Sciatic nerve (tissue), 2 donors: ENCODE results near the gene MON2. TPM values are rescaled to one million over a fixed set of nuclear protein-coding genes. Genes with fewer than 3 reads are reported as not detected.

Experiments
- ATAC-seq: fragments of 200-7000 bp; cut with Tn5 transposase; one replicate; pipeline ENCODE4 v1.9.1; 2020; ENCODE audit warnings: mild to moderate bottlenecking, moderate library complexity
- DNase-seq: peaks from one replicate; pipeline ENCODE4 v3.0.0-alpha.2; 2020; ENCODE audit warnings: low spot score
- intact Hi-C: fragments of 100-400 bp; cut with DNase I; formaldehyde crosslinking; loops from one replicate; pipeline ENCODE4 v1.14.2; 2022
- microRNA-seq: library from miRNA; unstranded; fragments of <30 nt; microRNA quantifications from one replicate; pipeline ENCODE4 v1.2.0, GENCODE V29; 2020
- total RNA-seq: library from RNA; stranded (reverse); fragmentation: NEBNext Ultra II Directional; extraction: Animal tissue kit (Norgen Biotek cat#: 25700); gene quantifications from one replicate; pipeline ENCODE4 v1.2.1, GENCODE V29; 2021
- donor health status: DM: no; HTN: no; CAD: no.
- donor health status: DM: no; HTN: no; CAD: no.

The MON2 gene
- total RNA-seq, 1 donor from 2014 or later = 101 TPM

GRCh38 chr12:62635649-62636048 lies 169.0 kb downstream of the MON2 start:
- DNase-seq (no peak), ATAC-seq (no peak)
- intact Hi-C loops = no loop called here

DNA sequence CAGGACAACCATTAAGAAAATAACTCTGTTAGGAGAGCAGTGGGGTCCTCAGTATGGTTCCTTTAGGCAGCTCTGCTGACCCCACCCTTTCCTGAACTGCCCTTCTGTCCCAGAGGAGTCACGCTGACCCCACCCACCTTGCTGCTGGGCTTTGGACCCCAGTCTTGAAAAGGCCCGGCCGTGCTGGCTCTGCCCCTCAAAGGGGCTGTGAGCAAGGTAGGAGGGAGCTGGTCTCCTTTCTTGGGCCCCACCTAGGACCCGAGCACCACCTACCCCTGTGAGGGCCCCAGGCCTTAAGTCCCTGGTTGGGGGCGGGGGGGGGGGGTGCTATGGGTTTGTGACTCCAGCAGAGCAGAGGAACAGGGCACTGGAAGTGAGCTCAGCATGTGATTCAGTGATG lies 171.1 kb downstream of the MON2 start:
- intact Hi-C loops = no loop called here
- no peak for ATAC-seq
- no peak for DNase-seq

GRCh38 chr12:62640910-62641448 lies 174.4 kb downstream of the MON2 start:
- intact Hi-C loops = no loop called here
- no peak for DNase-seq
- ATAC-seq = no peak

DNA sequence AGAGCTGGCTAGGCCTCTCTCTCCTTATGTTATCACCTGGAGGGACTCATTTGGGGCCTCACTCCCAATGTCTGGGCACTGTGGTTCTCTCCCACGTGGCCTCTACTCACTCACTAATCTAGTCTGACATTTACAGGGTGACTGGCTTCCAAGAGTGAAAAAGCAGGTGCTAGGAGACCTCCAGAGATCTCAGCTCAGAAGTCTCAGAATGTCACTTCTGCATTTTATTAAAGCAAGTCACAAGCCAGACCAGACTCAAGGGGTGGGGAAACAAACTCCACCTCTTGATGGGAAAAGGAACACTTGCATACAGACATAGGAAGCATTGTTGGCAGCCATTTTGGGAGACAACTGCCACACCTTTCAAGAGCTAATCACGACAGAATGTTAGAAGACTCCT lies 175.9 kb downstream of the MON2 start:
- ATAC-seq (no peak), DNase-seq (no peak)
- intact Hi-C loops = no loop called here

GRCh38 chr12:62643486-62643885 lies 176.9 kb downstream of the MON2 start:
- intact Hi-C loops = no loop called here
- no peak for DNase-seq
- no peak for ATAC-seq

GRCh38 chr12:62646566-62646965 lies 179.9 kb downstream of the MON2 start:
- no peak for ATAC-seq
- DNase-seq = no peak
- intact Hi-C loops = no loop called here

DNA sequence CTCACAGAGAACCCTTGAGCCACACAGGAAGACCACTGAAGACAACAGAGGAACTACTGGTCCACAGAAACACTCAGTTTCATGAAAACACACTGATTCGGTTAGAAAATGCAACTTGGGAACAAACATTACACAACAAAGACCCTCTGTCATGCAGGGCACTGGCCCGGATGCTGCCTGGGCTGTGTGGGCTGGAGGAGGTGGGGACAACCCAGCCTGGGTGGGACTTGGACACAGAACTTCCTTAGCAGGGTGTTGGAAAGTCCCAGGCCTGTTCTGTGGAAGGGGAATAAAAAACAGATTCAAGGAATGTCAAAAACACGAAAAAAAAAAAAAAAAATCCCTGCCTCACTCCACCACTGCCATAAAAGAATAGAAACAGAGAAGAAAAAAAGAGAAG lies 181.0 kb downstream of the MON2 start:
- intact Hi-C loops = no loop called here
- ATAC-seq = peak; percentile 99
- peak; percentile 80 for DNase-seq

DNA sequence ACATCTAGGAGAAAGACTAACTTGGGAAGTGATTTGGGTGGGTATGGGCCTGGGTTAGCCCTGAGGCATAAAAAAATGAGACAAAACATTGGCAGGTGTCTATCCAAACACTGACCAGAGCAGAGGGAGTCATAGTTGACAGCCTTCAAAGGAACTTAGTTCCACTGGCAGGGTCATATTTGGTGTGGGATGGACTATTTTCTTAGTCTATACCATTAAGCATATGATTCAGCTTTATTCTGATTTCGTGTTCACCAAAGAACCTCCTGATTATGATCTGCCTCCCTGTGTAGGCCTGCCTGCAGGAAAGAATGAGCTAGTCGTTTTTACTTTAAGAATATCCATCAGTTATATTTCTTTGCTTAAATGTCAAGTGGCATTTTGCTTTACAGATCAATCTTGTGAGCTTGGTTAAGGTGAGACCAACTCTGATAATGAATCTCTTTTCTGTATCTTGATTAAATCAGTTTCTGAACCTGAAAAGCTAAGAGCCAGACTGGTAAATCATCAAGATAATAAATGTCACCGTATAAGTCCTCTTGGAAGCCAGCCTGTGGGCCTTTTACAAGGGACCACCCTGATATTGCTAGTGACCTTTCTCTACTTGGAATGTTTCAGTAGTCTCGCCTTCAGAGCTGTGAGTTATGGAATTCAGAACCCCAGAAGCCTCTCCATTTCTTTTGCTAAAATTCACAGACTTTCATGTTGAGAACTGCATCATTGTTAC lies 182.9 kb downstream of the MON2 start:
- no peak for DNase-seq
- no peak for ATAC-seq
- intact Hi-C loops = no loop called here

Small RNA genes within 50 kb of the gene (microRNA-seq; reads per million reads assigned to microRNA genes)
- 44,337 reads per million, percentile 98 among the genes with 10 or more reads in this experiment for gene MIRLET7I

Other genes with a start within 250 kb of the MON2 start
- 81.4 TPM for gene USP15, start 206.4 kb upstream of the MON2 start, total RNA-seq